Measurements from ENCODE around the gene PNMA8B. TPM values are rescaled to one million over a fixed set of nuclear protein-coding genes. Genes with fewer than 3 reads are reported as not detected.

PNMA8B gene
- total RNA-seq, 1 donor, result 0.72 TPM

- DNase-seq (ENCODE audit: insufficient read length, low spot score, missing footprints), result peak; percentile 49
- no peaks in the 10 kb centered on the region for H3K79me2 ChIP-seq (ENCODE audit: insufficient read depth, low read length)
- no peaks in the 10 kb centered on the region for H3K36me3 ChIP-seq (ENCODE audit: insufficient read depth, low read length)
- no peak for TF ChIP-seq CTCF (IDR thresholded peaks at IDR 0.05; ENCODE audit: extremely low read depth, low read depth, low read length)
- no peak overlapping the region for H3K27ac ChIP-seq (ENCODE audit: low read depth, low read length)
- H2AFZ ChIP-seq (ENCODE audit: low read length), result no peak overlapping the region
- no peaks in the 10 kb centered on the region for H3K9me3 ChIP-seq (ENCODE audit: low read depth, low read length)
- H3K4me1 ChIP-seq (ENCODE audit: insufficient read depth, low read length), result no peaks in the 10 kb centered on the region
- no peak overlapping the region for H3K4me3 ChIP-seq (ENCODE audit: insufficient read depth, low read length)
- H4K20me1 ChIP-seq (ENCODE audit: insufficient read depth, low read length), result no peaks in the 10 kb centered on the region
- no peak overlapping the region for H3K4me2 ChIP-seq (ENCODE audit: insufficient read depth, low read length)
- peaks cover 4% of the 10 kb centered on the region for H3K27me3 ChIP-seq (ENCODE audit: insufficient read depth, low read length)
Measured at GRCh38 chr19:46453661-46454060, 42.0 kb downstream of the PNMA8B start.

- no peak overlapping the region for H3K4me3 ChIP-seq (ENCODE audit: insufficient read depth, low read length)
- peaks cover 4% of the 10 kb centered on the region for H3K27me3 ChIP-seq (ENCODE audit: insufficient read depth, low read length)
- H3K4me1 ChIP-seq (ENCODE audit: insufficient read depth, low read length), result no peaks in the 10 kb centered on the region
- no peak overlapping the region for H3K27ac ChIP-seq (ENCODE audit: low read depth, low read length)
- H4K20me1 ChIP-seq (ENCODE audit: insufficient read depth, low read length), result no peaks in the 10 kb centered on the region
- peak; percentile 32 for DNase-seq (ENCODE audit: insufficient read length, low spot score, missing footprints)
- no peaks in the 10 kb centered on the region for H3K79me2 ChIP-seq (ENCODE audit: insufficient read depth, low read length)
- no peak overlapping the region for H2AFZ ChIP-seq (ENCODE audit: low read length)
- H3K9me3 ChIP-seq (ENCODE audit: low read depth, low read length), result no peaks in the 10 kb centered on the region
- TF ChIP-seq CTCF (IDR thresholded peaks at IDR 0.05; ENCODE audit: extremely low read depth, low read depth, low read length), result no peak
- no peaks in the 10 kb centered on the region for H3K36me3 ChIP-seq (ENCODE audit: insufficient read depth, low read length)
- H3K4me2 ChIP-seq (ENCODE audit: insufficient read depth, low read length), result no peak overlapping the region
Measured at GRCh38 chr19:46452186-46452585, 43.5 kb downstream of the PNMA8B start.

- Histone ChIP-seq H3K36me3 (ENCODE audit: insufficient read depth, low read length) (no peaks in the 10 kb centered on the region), H3K4me3 (ENCODE audit: insufficient read depth, low read length) (no peak overlapping the region), H3K9me3 (ENCODE audit: low read depth, low read length) (no peaks in the 10 kb centered on the region), H3K79me2 (ENCODE audit: insufficient read depth, low read length) (no peaks in the 10 kb centered on the region), H3K27ac (ENCODE audit: low read depth, low read length) (no peak overlapping the region), H3K4me2 (ENCODE audit: insufficient read depth, low read length) (no peak overlapping the region), H3K4me1 (ENCODE audit: insufficient read depth, low read length) (no peaks in the 10 kb centered on the region), H3K27me3 (ENCODE audit: insufficient read depth, low read length) (peaks cover 4% of the 10 kb centered on the region), H4K20me1 (ENCODE audit: insufficient read depth, low read length) (no peaks in the 10 kb centered on the region), H2AFZ (ENCODE audit: low read length) (peak overlapping the region; percentile 37)
- TF ChIP-seq CTCF (IDR thresholded peaks at IDR 0.05; ENCODE audit: extremely low read depth, low read depth, low read length), result no peak
- peak; percentile 54 for DNase-seq (ENCODE audit: insufficient read length, low spot score, missing footprints)
Measured at GRCh38 chr19:46451352-46451751, 44.3 kb downstream of the PNMA8B start.

- Histone ChIP-seq H3K27ac (ENCODE audit: low read depth, low read length) (no peak overlapping the region), H4K20me1 (ENCODE audit: insufficient read depth, low read length) (no peaks in the 10 kb centered on the region), H3K4me3 (ENCODE audit: insufficient read depth, low read length) (no peak overlapping the region), H3K36me3 (ENCODE audit: insufficient read depth, low read length) (no peaks in the 10 kb centered on the region), H3K27me3 (ENCODE audit: insufficient read depth, low read length) (peaks cover 4% of the 10 kb centered on the region), H3K4me1 (ENCODE audit: insufficient read depth, low read length) (no peaks in the 10 kb centered on the region), H2AFZ (ENCODE audit: low read length) (peak overlapping the region; percentile 37), H3K79me2 (ENCODE audit: insufficient read depth, low read length) (no peaks in the 10 kb centered on the region), H3K4me2 (ENCODE audit: insufficient read depth, low read length) (no peak overlapping the region), H3K9me3 (ENCODE audit: low read depth, low read length) (no peaks in the 10 kb centered on the region)
- no peak for DNase-seq (ENCODE audit: insufficient read length, low spot score, missing footprints)
- TF ChIP-seq CTCF (IDR thresholded peaks at IDR 0.05; ENCODE audit: extremely low read depth, low read depth, low read length), result no peak
Measured at GRCh38 chr19:46450737-46451136, 44.9 kb downstream of the PNMA8B start.
